Cardiac fibroblast (primary cell): ENCODE results near the gene GCG.
A peak's percentile ranks its signal among the peaks of the same experiment; 100 is the strongest.

Experiments
- DNase-seq, 2 donors: peaks; one replicate each; pipeline versions ENCODE4 v3.0.0 to v3.0.0-alpha.2; 2010; ENCODE audit warnings: low read depth in 2 of 2
- H3K4me3 ChIP-seq, 2 donors: replicated peaks in 1 of 2; 1 replicate in 1 of 2; 2 replicates in 1 of 2; pipeline ENCODE4 v1.5.1; 2011; ENCODE audit warnings: low read depth in 2 of 2, low read length in 2 of 2, mild to moderate bottlenecking in 2 of 2, moderate library complexity in 1 of 2
- TF ChIP-seq, protein P1 (sequence below): IDR thresholded peaks from one replicate; pipeline ENCODE4 v1.5.1; 2011; ENCODE audit warnings: low read depth, mild to moderate bottlenecking, low read length, inconsistent platforms

The GCG gene

GRCh38 chr2:162127422-162127821 is 24.6 kb downstream of the GCG start:
- TF ChIP-seq, protein P1, sequence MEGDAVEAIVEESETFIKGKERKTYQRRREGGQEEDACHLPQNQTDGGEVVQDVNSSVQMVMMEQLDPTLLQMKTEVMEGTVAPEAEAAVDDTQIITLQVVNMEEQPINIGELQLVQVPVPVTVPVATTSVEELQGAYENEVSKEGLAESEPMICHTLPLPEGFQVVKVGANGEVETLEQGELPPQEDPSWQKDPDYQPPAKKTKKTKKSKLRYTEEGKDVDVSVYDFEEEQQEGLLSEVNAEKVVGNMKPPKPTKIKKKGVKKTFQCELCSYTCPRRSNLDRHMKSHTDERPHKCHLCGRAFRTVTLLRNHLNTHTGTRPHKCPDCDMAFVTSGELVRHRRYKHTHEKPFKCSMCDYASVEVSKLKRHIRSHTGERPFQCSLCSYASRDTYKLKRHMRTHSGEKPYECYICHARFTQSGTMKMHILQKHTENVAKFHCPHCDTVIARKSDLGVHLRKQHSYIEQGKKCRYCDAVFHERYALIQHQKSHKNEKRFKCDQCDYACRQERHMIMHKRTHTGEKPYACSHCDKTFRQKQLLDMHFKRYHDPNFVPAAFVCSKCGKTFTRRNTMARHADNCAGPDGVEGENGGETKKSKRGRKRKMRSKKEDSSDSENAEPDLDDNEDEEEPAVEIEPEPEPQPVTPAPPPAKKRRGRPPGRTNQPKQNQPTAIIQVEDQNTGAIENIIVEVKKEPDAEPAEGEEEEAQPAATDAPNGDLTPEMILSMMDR = no peak
- no peak overlapping the region for H3K4me3 ChIP-seq
- DNase-seq = no peak

DNA sequence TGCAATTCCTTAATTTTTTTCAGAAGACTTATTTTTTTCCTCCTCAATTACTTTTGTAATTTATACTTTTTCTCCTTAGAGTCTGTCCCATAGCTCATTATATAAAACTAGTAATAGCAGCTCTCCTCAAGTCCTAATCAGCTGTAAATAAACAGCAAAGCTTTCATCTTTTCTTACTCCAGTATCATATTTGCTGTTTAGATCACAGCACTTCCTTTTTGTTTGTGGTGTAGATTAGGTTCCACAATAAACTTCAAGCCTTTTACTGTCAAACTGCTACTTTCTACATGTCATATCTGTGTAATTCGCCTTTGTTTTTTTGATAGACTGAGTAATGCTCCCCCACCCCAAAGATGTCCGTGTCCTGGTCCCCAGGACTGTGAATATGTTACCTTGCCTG is 25.5 kb downstream of the GCG start:
- DNase-seq = no peak
- TF ChIP-seq, protein P1 = no peak
- H3K4me3 ChIP-seq = no peak overlapping the region

DNA sequence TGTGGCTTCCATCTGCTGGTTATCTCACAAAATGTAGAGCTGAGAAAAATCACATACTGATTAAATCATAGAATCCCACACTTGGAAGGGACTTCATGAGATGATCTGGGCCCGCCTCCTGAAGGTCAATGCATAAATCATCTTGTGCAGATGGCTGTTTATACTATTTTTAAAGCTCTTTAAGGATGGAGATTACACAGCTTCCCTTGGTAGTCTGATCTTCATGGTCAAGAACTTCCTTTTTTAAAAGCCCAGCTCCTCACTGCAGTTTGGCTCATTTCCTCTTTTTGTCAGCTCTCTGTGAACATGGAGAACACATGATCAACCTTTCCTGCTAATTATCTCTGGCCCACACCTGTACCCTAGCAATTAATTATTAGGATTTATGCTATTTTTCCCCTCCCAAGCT is 25.9 kb downstream of the GCG start:
- H3K4me3 ChIP-seq = no peak overlapping the region
- TF ChIP-seq, protein P1 = no peak
- no peak for DNase-seq

GRCh38 chr2:162125138-162125537 is 26.9 kb downstream of the GCG start:
- H3K4me3 ChIP-seq = no peak overlapping the region
- no peak for DNase-seq
- TF ChIP-seq, protein P1 = no peak

- H3K4me3 ChIP-seq = no peak overlapping the region
- DNase-seq = peak; percentile 77 to 86
- TF ChIP-seq, protein P1 = peak; percentile 53
Measured at GRCh38 chr2:162123806-162124758, 28.0 kb downstream of the GCG start.

GRCh38 chr2:162118166-162119031 is 33.6 kb downstream of the GCG start:
- no peak overlapping the region for H3K4me3 ChIP-seq
- TF ChIP-seq, protein P1 = no peak
- DNase-seq = peak; percentile 60 to 79
